Measurements from ENCODE around the gene KPNB1. TPM values are rescaled to one million over a fixed set of nuclear protein-coding genes. Genes with fewer than 3 reads are reported as not detected.

The KPNB1 gene
- total RNA-seq, 2 donors from 2014 or later, result 148 to 239 TPM

DNA sequence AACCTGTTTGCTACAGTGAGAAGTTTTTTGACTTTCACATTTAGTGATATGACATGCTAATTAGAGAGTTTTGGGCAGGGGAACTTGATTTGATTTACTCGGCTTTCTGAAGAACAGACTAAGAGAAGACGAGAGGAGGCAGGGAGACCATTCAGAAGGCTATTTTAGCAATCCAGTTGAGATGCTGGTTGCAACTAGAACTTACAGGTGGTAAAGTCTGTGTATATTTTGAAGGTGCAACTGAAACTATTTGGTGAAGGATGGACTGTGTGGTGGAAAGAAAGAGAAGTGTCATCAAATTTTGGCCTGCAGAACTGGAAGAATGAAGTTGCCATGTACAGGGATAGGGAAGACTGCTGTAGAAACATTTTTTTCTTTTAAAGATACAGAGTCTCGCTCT is 42.2 kb upstream of the KPNB1 start:
- H3K4me1 ChIP-seq (replicated peaks), result peaks cover 3% of the 10 kb centered on the region
- H3K36me3 ChIP-seq, result no peaks in the 10 kb centered on the region
- no peak overlapping the region for H3K4me3 ChIP-seq
- no peaks in the 10 kb centered on the region for H3K9me3 ChIP-seq
- intact Hi-C loops (cut with DNase I), result no loop called here
- H3K27me3 ChIP-seq (replicated peaks; ENCODE audit: insufficient read depth), result no peaks in the 10 kb centered on the region
- no peak for TF ChIP-seq CTCF (IDR thresholded peaks at IDR 0.05)
- no peak for TF ChIP-seq POLR2A (IDR thresholded peaks at IDR 0.05)
- no peak for TF ChIP-seq POLR2AphosphoS5 (IDR thresholded peaks at IDR 0.05)
- DNase-seq (ENCODE audit: low spot score), result no peak
- H3K27ac ChIP-seq, result no peak overlapping the region
- 87% methylated on average over 3 of the region's 3 CpGs for WGBS

GRCh38 chr17:47611372-47612350 is 38.1 kb upstream of the KPNB1 start:
- 77% methylated on average over 5 of the region's 5 CpGs for WGBS
- H3K27me3 ChIP-seq (replicated peaks; ENCODE audit: insufficient read depth), result no peaks in the 10 kb centered on the region
- H3K4me1 ChIP-seq (replicated peaks), result peaks cover 3% of the 10 kb centered on the region
- peak overlapping the region in 1 of 2 donors; percentile 35 for H3K27ac ChIP-seq
- no peak for DNase-seq (ENCODE audit: low spot score)
- H3K4me3 ChIP-seq, result no peak overlapping the region
- H3K36me3 ChIP-seq, result no peaks in the 10 kb centered on the region
- no peaks in the 10 kb centered on the region for H3K9me3 ChIP-seq
- no peak for TF ChIP-seq POLR2AphosphoS5 (IDR thresholded peaks at IDR 0.05)
- TF ChIP-seq POLR2A (IDR thresholded peaks at IDR 0.05), result no peak
- TF ChIP-seq CTCF (IDR thresholded peaks at IDR 0.05), result no peak
- intact Hi-C loops (cut with DNase I), result loop anchor here (10.0 kb wide), 1 partner anchor 377 kb away; no protein-coding TSS in a partner anchor

DNA sequence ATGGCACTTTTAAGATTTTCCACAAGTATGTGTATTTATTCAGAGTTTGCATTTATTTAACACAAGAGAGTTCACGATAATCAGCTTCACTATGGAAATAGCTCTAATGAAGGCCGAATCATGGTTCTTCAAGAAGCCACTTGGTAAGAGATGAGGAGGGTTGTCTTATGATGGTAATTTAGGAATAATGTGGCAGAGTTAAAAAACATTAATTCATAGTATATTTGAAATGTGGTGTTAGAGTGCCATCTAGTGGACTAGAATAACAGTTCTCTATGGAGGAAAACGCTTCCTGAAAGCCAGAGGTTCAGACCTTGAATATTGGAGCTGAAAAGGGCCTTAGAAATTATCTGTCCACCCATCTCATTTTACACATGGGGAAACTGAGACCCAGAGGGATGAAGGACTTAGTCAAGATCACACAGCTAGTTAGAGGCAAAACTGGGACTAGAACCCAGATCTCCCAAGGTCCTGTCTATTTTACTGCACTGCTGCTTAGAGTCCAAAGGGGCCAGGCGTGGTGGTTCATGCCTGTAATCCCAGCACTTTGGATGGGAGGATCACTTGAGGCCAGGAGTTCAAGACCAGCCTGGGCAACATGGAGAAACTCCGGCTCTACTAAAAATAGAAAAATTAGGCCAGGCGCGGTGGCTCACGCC is 33.8 kb upstream of the KPNB1 start:
- peak; percentile 57 to 87 (median 82) for TF ChIP-seq CTCF (IDR thresholded peaks at IDR 0.05)
- TF ChIP-seq POLR2A (IDR thresholded peaks at IDR 0.05), result no peak
- peak; percentile 18 for TF ChIP-seq POLR2AphosphoS5 (IDR thresholded peaks at IDR 0.05)
- peaks cover 0 to 3% of the 10 kb centered on the region in 2 donors for H3K36me3 ChIP-seq
- no peaks in the 10 kb centered on the region for H3K27me3 ChIP-seq (replicated peaks; ENCODE audit: insufficient read depth)
- H3K4me1 ChIP-seq (replicated peaks), result peaks cover 3% of the 10 kb centered on the region
- intact Hi-C loops (cut with DNase I), result loop anchor here (5.0 to 10.0 kb wide), 4 partner anchors 114 to 429 kb away; partner anchors contain the start of gene CDC27
- WGBS, result 75% methylated on average over 8 of the region's 8 CpGs
- DNase-seq (ENCODE audit: low spot score), result no peak
- no peak overlapping the region for H3K4me3 ChIP-seq
- no peak overlapping the region for H3K27ac ChIP-seq
- H3K9me3 ChIP-seq, result no peaks in the 10 kb centered on the region

- DNase-seq (ENCODE audit: low spot score), result no peak
- TF ChIP-seq POLR2A (IDR thresholded peaks at IDR 0.05) (no peak), POLR2AphosphoS5 (IDR thresholded peaks at IDR 0.05) (no peak), CTCF (IDR thresholded peaks at IDR 0.05) (no peak)
- no peaks in the 10 kb centered on the region for H3K4me1 ChIP-seq (replicated peaks)
- H3K27me3 ChIP-seq (replicated peaks; ENCODE audit: insufficient read depth), result no peaks in the 10 kb centered on the region
- H3K27ac ChIP-seq, result no peak overlapping the region
- H3K9me3 ChIP-seq, result no peaks in the 10 kb centered on the region
- intact Hi-C loops (cut with DNase I), result loop anchor here (5.0 to 10.0 kb wide), 4 partner anchors 116 to 431 kb away; partner anchors contain the start of gene CDC27
- H3K4me3 ChIP-seq, result no peak overlapping the region
- 78% methylated on average over 4 of the region's 4 CpGs for WGBS
- peaks cover 0 to 3% of the 10 kb centered on the region in 2 donors for H3K36me3 ChIP-seq
Observed at GRCh38 chr17:47618410-47618809, 31.3 kb upstream of the KPNB1 start.

Measured in prostate gland (tissue), 2 donors.